ENCODE measurements around the gene MACROD2.

Gene MACROD2

DNA sequence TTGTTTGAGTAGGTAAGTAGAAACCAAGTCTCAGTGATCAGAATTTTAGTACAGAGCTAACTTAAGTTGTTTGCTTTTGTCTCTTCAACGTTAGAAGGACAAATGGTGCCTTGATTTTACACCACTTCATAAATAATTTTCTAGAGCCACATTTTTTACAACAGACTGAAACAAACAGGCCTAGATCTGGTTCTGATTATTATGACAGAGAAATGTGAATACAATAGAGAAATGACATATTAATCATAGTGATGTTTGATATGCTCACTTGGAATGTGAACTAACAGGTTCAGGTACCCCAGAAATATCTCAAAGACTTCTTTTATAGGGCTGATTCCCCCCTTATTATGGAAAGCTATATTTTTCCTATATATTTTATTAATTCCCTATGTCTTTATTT, 1817.4 kb downstream of the MACROD2 start:
- DNase-seq = no peak

DNA sequence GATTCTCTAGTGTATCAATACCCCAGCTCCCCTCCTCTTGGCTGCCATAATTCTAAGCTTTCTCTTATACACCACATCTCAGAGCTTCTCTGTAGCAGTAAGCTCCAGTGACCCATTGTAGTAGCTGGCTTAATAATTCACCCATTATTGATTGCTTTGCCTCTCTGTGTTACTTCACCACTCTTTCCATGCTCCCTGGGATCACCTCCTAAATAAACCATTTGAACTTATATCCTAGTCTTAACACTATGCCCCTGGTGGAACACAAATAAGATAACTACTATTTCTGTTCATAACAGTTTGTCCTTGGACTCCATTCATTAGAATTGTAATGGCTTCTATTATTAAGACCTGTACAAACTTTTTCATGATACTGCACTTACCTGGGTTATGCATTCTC, 1819.0 kb downstream of the MACROD2 start:
- no peak for DNase-seq

GRCh38 chr20:15814911-15815310, 1819.6 kb downstream of the MACROD2 start:
- DNase-seq = no peak

DNA sequence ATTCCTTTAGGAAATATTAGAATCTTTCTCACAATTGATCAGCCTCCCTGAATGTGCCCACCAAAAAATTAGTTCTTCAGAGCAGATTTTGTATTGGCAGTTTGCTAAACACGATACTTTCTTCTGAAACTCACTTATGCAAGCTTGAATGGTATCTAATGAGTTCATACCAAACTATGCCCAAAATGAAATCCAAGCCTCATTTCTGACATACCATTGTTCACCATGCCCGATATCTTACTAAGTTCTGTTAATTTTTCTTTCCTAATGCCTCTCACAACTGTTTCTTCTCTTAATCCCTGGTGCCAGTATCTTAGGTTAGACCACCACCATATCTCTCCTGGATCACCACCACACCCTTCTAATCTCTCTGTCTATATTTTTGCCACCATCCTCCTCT, 1822.0 kb downstream of the MACROD2 start:
- no peak for DNase-seq

GRCh38 chr20:15818651-15819071, 1823.3 kb downstream of the MACROD2 start:
- DNase-seq = no peak

- DNase-seq = no peak
These were observed 1828.4 kb downstream of the MACROD2 start for GRCh38 chr20:15823718-15824117.

- no peak for DNase-seq
These were observed 1832.3 kb downstream of the MACROD2 start for GRCh38 chr20:15827628-15828027.

GRCh38 chr20:15831201-15831600, 1835.9 kb downstream of the MACROD2 start:
- no peak for DNase-seq

DNA sequence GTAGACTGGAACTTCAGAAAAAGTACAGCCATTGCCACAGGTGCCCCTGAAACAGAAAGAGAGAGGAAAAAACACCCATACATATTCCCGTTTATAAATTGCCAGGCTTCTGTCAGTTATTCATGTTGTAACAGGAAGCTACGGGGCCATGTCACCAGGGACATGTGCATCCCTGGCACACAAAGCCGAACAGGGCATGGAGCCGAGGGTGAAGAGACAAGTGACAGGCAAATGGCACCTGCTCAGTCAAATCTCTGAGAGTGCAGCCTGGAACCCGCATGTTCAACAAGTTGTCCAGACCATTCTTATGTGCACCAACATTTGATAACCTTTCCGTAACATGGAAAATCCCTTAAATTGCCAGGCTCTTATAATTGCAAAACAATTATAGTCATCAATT, 1837.2 kb downstream of the MACROD2 start:
- DNase-seq = no peak

DNA sequence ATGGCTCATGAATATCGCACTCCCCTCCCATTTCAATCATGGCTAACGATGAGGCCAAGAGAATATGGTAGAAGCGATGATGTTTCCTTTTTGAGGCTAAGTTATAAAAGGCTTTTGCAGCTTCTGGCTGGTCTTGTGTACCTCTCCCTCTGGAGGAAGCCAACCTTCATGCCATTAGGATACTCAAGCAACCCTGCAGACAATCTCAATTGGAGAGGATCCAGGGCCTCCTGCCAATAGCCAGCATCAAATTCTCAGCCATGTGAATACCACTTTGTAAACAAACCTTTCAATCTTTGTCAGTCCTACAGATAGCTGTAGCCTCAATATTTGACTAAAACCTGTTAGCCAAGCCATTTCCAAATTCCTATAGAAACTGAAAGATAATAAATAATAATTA, 1839.5 kb downstream of the MACROD2 start:
- no peak for DNase-seq

DNA sequence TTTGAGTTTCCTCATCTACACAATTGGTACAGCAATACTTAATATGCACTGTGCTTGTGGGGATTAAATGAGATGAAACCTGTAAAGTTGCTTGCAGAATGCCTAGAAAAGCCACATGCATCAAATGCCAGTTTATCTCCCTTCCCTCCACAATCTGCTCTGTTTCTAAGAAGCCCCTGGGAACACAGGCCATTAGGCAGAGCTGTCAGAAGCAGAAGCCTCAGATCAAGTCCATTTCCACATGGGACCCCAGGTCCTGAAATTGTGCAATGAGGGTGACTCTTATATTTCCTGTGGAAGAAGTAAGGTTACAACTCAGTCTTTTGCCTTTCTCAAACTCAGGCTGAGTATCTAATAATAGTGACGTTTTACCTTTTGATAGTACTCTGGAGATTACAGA, 1840.5 kb downstream of the MACROD2 start:
- no peak for DNase-seq

DNA sequence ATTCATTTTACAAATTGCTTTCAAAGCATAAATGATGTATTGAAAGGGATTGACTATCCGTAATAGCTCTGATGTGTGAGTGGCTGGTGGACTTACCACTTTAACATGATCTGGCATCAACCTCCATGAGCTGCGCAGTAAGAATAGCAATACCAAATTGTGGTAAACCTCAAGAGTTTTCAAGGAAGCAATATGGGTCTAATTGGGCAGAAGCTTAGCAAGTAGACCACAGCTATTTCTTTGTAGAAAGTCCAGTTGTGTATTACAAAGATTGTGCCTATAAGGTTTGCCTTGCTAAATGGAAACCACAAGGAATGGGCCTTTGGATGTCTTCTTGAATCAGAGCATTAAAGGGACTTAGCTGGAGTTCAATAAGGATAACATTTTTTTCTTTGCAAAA, 1841.3 kb downstream of the MACROD2 start:
- DNase-seq = no peak

- no peak for DNase-seq
These were observed 1842.2 kb downstream of the MACROD2 start for GRCh38 chr20:15837563-15837962.

GRCh38 chr20:15838466-15838865, 1843.2 kb downstream of the MACROD2 start:
- DNase-seq = no peak

DNA sequence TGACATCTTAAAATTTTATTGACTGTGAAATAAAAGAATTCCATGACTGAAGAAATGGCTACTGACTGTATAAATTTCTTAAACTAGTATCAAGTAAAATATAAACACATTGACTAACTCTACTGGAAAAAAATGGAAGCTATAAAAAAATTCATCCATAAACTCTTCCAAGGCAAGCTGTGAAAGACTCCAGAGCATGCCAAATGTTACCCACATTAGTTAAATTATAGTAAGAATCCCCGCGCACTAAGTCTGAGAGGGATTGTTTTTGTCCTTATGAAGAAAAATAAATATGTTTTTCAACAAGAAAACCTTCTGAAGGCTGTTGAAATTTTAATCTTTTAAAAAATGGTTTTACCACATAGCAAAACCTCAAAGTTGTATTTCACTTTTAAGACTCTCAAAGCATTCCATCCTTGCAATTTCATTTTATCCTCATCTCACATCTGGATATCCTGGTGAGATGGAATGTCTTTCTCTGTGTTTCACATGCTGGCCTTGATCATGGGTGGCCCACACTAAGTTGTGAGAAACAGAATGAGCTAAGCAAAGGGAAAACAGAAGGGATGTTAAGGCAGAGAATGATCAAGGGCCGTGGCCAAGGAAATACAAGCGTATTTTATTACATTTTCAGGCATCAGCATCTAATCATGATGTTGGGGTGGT, 1845.5 kb downstream of the MACROD2 start:
- no peak for DNase-seq

DNA sequence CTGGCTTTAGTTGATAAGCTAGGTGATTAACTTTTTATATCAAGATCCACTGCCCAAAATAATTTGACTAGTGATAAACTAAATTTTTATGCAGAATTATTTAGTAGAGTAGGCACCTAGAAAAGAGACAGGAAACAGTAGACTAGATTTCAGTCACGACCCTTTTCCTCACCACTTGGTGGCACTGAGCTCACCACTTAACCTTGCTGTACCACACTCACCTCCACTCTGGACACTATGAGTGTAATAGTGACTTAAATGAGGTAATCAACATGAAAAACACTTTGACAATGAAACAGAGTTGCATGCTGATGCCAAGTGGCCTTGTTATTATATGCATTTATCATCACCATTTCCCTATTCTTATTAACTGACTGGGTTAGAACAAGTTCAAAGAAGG, 1847.6 kb downstream of the MACROD2 start:
- no peak for DNase-seq

GRCh38 chr20:15843777-15844176, 1848.5 kb downstream of the MACROD2 start:
- DNase-seq = no peak

GRCh38 chr20:15847196-15847784, 1852.0 kb downstream of the MACROD2 start:
- no peak for DNase-seq

GRCh38 chr20:15848126-15848525, 1852.8 kb downstream of the MACROD2 start:
- no peak for DNase-seq

- no peak for DNase-seq
These were observed 1853.8 kb downstream of the MACROD2 start for GRCh38 chr20:15848995-15849610.

GRCh38 chr20:15851576-15852215, 1856.4 kb downstream of the MACROD2 start:
- no peak for DNase-seq

DNA sequence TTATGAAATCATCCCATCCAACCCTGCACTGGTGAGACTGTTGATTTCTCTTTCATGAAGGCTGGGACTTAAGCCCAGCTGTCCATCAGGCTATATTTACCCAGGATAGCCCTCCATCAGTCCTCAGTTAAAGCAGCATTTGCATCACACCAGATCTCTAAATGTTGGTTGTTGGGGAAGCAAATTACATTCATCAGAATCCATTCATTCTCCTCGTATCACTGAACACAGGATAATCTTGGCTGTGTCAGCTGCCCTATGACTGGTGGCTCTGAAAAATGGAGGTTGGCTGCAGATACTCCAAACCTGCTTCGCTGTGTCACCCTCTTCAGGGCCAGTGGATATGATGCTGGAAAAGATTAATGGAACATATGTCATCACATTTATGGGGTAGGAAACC, 1859.6 kb downstream of the MACROD2 start:
- DNase-seq = no peak

GRCh38 chr20:15857173-15857784, 1862.0 kb downstream of the MACROD2 start:
- DNase-seq = no peak

- no peak for DNase-seq
These were observed 1863.7 kb downstream of the MACROD2 start for GRCh38 chr20:15859061-15859460.
